Smooth muscle cell (in vitro differentiated cells): ENCODE results near the gene WDR89. TPM values are rescaled to one million over a fixed set of nuclear protein-coding genes. Genes with fewer than 3 reads are reported as not detected.

Experiments used
- DNase-seq: peaks from one replicate; lab custom pipeline; 2025; ENCODE audit not compliant: unreplicated experiment; lab: John Stamatoyannopoulos, UW
- H2AFZ ChIP-seq: fragments of 200-600 bp; sonication (generic); 2 replicates; pipeline ENCODE4 v1.6.0; 2016; ENCODE audit warnings: antibody characterized with exemption, low read depth, mild to moderate bottlenecking
- H3F3A ChIP-seq: fragments of 200-600 bp; sonication (generic); 2 replicates; pipeline ENCODE4 v1.6.0; 2017; ENCODE audit warnings: antibody characterized with exemption, low read depth
- H3K27ac ChIP-seq: fragments of 200-600 bp; sonication (generic); 2 replicates; pipeline ENCODE4 v1.5.1; 2016; ENCODE audit warnings: low read depth, mild to moderate bottlenecking
- H3K27me3 ChIP-seq: fragments of 200-600 bp; sonication (generic); 2 replicates; pipeline ENCODE4 v1.6.1; 2016; ENCODE audit warnings: low read depth, mild to moderate bottlenecking
- H3K36me3 ChIP-seq: fragments of 200-600 bp; sonication (generic); 2 replicates; pipeline ENCODE4 v1.5.1; 2016; ENCODE audit warnings: low read depth
- H3K4me1 ChIP-seq: fragments of 200-600 bp; sonication (generic); 2 replicates; pipeline ENCODE4 v1.5.1; 2016; ENCODE audit warnings: low read depth
- H3K4me2 ChIP-seq: fragments of 200-600 bp; sonication (generic); 2 replicates; pipeline ENCODE4 v1.6.0; 2016; ENCODE audit warnings: mild to moderate bottlenecking
- H3K4me3 ChIP-seq: fragments of 200-600 bp; sonication (generic); 2 replicates; pipeline ENCODE4 v1.5.1; 2016; ENCODE audit warnings: mild to moderate bottlenecking
- H3K79me2 ChIP-seq: fragments of 200-600 bp; sonication (generic); 2 replicates; pipeline ENCODE4 v1.6.0; 2016; ENCODE audit warnings: low read depth, mild to moderate bottlenecking
- H3K9ac ChIP-seq: fragments of 200-600 bp; sonication (generic); 2 replicates; pipeline ENCODE4 v1.6.0; 2016; ENCODE audit warnings: low read depth
- H3K9me3 ChIP-seq: fragments of 200-600 bp; sonication (generic); replicated peaks from 2 replicates; pipeline ENCODE4 v1.5.1; 2016; ENCODE audit warnings: low read depth
- H4K20me1 ChIP-seq: fragments of 200-600 bp; sonication (generic); 2 replicates; pipeline ENCODE4 v1.6.0; 2016; ENCODE audit warnings: low read depth
- CTCF ChIP-seq: fragments of 200-600 bp; sonication (generic); IDR thresholded peaks from 2 replicates; pipeline ENCODE4 v1.5.1; 2017; ENCODE audit warnings: borderline replicate concordance, mild to moderate bottlenecking, antibody characterized with exemption; ENCODE audit not compliant: insufficient read depth, poor library complexity, severe bottlenecking
- WGBS: methylation state at CpG from one replicate; pipeline ENCODE4 v1.1.7; 2016; ENCODE audit warnings: low lambda C conversion rate; 5-methylcytosine and 5-hydroxymethylcytosine counted together
- polyA plus RNA-seq: library from polyadenylated mRNA; unstranded; fragments of >200 nt; fragmentation: Nextera tagmentation; extraction: Ambion mirVana; gene quantifications from 2 replicates; pipeline ENCODE4 v1.2.1, GENCODE V29; 2016
- total RNA-seq: library from RNA; depleted of rRNA; stranded (reverse); fragments of >200 nt; gene quantifications from 2 replicates; pipeline ENCODE4 v1.2.3, GENCODE V29; 2014

WDR89 gene
- total and polyA plus RNA-seq, 2 experiments from 2014 or later = 6.4 to 8.9 TPM

DNA sequence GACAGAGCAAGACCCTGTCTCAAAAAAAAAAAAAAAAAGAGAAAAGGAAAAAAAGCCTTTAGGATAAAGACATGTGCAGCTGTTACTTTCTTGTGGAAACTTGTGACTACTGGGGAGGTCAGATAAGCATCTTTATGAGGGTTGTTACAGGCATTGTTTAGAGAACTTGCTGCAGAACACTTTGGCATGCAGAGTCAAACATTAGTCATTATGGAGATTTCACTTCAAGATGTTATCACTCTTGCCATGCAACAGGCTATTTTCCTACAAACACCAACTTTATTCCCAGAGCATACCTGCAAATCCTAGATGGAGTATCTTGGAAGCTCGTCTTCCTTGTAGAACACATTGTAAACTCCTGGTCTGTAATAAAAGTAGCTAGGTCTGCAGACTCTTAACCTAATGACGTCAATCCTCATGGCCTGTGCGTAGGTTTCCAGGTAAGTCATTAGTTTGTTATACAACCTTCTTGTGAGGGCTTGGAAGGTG, 36.3 kb upstream of the WDR89 start:
- no peak for DNase-seq
- Histone ChIP-seq H4K20me1 (no peaks in the 10 kb centered on the region), H3K4me3 (no peak overlapping the region), H3K27me3 (no peaks in the 10 kb centered on the region), H3F3A (no peaks in the 10 kb centered on the region), H3K4me1 (no peaks in the 10 kb centered on the region), H3K4me2 (no peak overlapping the region), H3K9ac (no peak overlapping the region), H3K79me2 (no peaks in the 10 kb centered on the region), H2AFZ (no peak overlapping the region), H3K27ac (peak overlapping the region; percentile 25), H3K9me3 (no peaks in the 10 kb centered on the region), H3K36me3 (no peaks in the 10 kb centered on the region)
- TF ChIP-seq CTCF = no peak
- WGBS = 25% methylated on average over 3 of the region's 3 CpGs

DNA sequence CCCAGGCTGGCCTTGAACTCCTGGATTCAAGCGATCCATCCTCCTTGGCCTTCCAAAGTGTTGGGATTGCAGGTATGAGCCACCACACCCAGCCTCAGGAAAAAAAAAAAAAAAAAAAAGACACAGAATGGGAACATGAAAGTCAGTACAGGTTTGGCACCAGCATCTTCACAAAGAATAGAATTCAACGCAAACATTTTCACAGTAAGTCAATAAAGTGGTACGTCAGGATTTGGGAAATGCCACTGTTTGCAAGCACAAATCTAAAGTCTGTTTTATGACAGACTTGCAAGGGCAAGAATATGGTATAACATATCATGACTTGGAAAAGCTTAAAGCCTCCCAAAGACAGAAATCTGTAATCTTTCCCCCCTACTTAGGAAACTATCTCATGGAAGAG, 34.9 kb upstream of the WDR89 start:
- WGBS = 98% methylated on average over 3 of the region's 3 CpGs
- Histone ChIP-seq H3K79me2 (no peaks in the 10 kb centered on the region), H3K4me2 (no peak overlapping the region), H4K20me1 (no peaks in the 10 kb centered on the region), H3F3A (no peaks in the 10 kb centered on the region), H3K4me1 (no peaks in the 10 kb centered on the region), H3K36me3 (no peaks in the 10 kb centered on the region), H2AFZ (no peak overlapping the region), H3K4me3 (no peak overlapping the region), H3K9me3 (no peaks in the 10 kb centered on the region), H3K9ac (no peak overlapping the region), H3K27ac (no peak overlapping the region), H3K27me3 (no peaks in the 10 kb centered on the region)
- no peak for DNase-seq
- TF ChIP-seq CTCF = no peak

DNA sequence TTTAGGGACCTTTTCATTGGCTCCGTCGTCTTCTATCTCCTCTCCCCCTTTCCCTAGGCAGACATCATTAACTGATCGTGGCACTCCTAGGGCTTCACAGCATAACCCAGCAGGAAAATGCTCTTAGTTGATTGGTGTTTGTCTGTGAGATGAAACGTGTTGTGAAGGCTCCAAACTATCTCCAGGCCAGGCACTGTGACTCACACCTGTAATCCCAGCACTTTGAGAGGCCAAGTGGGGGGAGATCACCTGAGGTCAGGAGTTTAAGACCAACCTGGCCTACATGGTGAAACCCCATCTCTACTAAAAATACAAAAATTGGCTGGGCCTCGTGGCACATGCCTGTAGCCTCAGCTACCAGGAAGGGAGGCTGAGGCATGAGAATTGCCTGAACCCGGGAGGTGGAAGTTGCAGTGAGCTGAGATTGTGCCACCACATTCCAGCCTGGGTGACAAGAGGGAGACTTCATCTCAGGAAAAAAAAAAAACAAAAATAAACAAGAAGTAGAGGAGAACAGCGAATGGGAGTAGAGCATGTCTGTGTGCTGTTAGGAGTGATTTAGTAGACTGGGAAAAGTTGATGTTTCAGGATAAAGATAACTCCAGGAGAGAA, 32.3 kb upstream of the WDR89 start:
- WGBS = 67% methylated on average over 7 of the region's 7 CpGs
- no peak overlapping the region for H3K27ac ChIP-seq
- no peaks in the 10 kb centered on the region for H3K4me1 ChIP-seq
- no peaks in the 10 kb centered on the region for H3K27me3 ChIP-seq
- H4K20me1 ChIP-seq = no peaks in the 10 kb centered on the region
- H3K79me2 ChIP-seq = no peaks in the 10 kb centered on the region
- no peak for TF ChIP-seq CTCF
- H3K4me2 ChIP-seq = no peak overlapping the region
- no peaks in the 10 kb centered on the region for H3K36me3 ChIP-seq
- no peak overlapping the region for H3K9ac ChIP-seq
- no peak for DNase-seq
- no peak overlapping the region for H3K4me3 ChIP-seq
- no peaks in the 10 kb centered on the region for H3F3A ChIP-seq
- H3K9me3 ChIP-seq = no peaks in the 10 kb centered on the region
- H2AFZ ChIP-seq = no peak overlapping the region

GRCh38 chr14:63673255-63673654, 31.6 kb upstream of the WDR89 start:
- Histone ChIP-seq H3K4me2 (no peak overlapping the region), H3K9ac (no peak overlapping the region), H3K27ac (no peak overlapping the region), H3K36me3 (no peaks in the 10 kb centered on the region), H3K9me3 (no peaks in the 10 kb centered on the region), H3K79me2 (no peaks in the 10 kb centered on the region), H3K27me3 (no peaks in the 10 kb centered on the region), H3K4me3 (no peak overlapping the region), H3K4me1 (no peaks in the 10 kb centered on the region), H2AFZ (no peak overlapping the region), H4K20me1 (no peaks in the 10 kb centered on the region), H3F3A (no peaks in the 10 kb centered on the region)
- DNase-seq = no peak
- TF ChIP-seq CTCF = no peak
- WGBS = 87% methylated on average over 5 of the region's 5 CpGs
